NT2/D1 (cell line): Measurements from ENCODE around the gene PDCD1LG2.

Experiments
- YY1 ChIP-seq: IDR thresholded peaks from 2 replicates; pipeline ENCODE4 v1.6.1; 2011; ENCODE audit not compliant: insufficient read length, insufficient read depth
- ZNF274 ChIP-seq: IDR thresholded peaks from 2 replicates; pipeline ENCODE4 v1.6.1; 2011; ENCODE audit warnings: mild to moderate bottlenecking, low read depth, low read length

- no peak for TF ChIP-seq ZNF274
- TF ChIP-seq YY1, result no peak
Measured at GRCh38 chr9:5500441-5501235, 9.7 kb upstream of the PDCD1LG2 start.
